ENCODE data around the gene GOLGA8T.
"Not testable (repeated sequence)": the region's sequence is repeated elsewhere in the genome, so short reads cannot be mapped to it uniquely, and the experiment has no call there.

GOLGA8T gene

DNA sequence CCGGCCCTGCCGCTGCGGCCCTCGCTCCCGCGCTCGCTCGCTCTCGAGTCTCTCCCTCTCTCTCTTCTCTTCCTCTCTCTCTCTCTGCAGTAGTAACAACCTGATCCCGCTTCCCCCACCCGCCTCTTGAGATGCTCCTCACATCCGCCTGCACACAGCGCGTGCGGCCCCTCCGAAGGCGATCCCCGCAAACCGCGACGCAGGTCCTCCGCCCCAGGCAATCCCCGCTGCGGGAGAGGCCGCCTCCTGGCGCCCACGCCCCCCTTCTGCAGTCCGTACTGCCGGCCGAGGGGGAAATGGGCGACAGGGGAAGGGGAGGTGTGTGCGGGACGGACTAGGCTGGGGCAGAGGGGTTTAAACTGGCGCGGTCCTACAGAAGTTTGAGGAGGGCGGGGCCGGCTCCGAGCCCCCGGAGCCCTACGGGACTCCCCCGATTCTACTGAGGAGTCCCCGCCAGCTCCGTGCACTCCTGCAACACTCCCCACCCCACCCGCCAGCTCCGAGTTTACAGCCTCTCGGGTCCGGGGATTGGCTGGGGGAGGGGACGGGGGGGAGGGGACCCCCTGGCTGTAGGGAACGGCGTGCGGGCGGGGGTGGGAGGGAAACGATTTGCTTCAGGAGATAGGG, 57.4 kb downstream of the GOLGA8T start:
- not testable (repeated sequence) for DNase-seq (ENCODE audit: low read depth)

DNA sequence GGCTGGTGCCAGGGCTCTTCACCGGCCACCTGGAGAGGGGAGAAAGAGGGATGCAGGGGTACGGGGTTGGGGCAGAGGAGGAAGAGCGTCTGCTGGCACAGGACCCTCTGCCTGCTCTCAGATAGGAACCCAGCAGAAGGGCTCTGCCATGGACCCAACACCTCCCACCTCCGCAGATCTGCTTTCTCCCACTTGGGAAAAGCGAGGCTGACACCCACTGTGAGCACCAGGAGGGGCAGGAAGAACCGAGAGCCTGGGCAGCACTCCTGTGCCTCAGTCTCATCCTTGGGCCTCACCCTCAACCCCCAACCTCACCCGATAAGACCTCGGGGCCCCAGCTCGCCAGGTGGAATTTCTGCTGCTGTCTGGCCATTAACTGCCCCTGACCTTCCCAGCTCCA, 58.0 kb downstream of the GOLGA8T start:
- not testable (repeated sequence) for DNase-seq (ENCODE audit: low read depth)

Measured in stimulated activated CD8-positive, alpha-beta memory T cell treated with anti-CD3 and anti-CD28 coated beads, Interleukin-4, amount 100 ng/mL, for 24 hours (primary cell).